Hepatocyte (in vitro differentiated cells): ENCODE results near the gene CNBP.

ENCODE experiments used
- EZH2 ChIP-seq: fragments of 200-600 bp; sonication (generic); IDR thresholded peaks from 2 replicates; pipeline ENCODE4 v1.6.1; 2016; ENCODE audit warnings: antibody characterized with exemption, mild to moderate bottlenecking, borderline replicate concordance
- TF ChIP-seq, protein P1 (sequence below): fragments of 200-600 bp; sonication (generic); IDR thresholded peaks from 2 replicates; pipeline ENCODE4 v1.5.1; 2016; ENCODE audit warnings: antibody characterized with exemption, mild to moderate bottlenecking; ENCODE audit not compliant: poor library complexity

DNA sequence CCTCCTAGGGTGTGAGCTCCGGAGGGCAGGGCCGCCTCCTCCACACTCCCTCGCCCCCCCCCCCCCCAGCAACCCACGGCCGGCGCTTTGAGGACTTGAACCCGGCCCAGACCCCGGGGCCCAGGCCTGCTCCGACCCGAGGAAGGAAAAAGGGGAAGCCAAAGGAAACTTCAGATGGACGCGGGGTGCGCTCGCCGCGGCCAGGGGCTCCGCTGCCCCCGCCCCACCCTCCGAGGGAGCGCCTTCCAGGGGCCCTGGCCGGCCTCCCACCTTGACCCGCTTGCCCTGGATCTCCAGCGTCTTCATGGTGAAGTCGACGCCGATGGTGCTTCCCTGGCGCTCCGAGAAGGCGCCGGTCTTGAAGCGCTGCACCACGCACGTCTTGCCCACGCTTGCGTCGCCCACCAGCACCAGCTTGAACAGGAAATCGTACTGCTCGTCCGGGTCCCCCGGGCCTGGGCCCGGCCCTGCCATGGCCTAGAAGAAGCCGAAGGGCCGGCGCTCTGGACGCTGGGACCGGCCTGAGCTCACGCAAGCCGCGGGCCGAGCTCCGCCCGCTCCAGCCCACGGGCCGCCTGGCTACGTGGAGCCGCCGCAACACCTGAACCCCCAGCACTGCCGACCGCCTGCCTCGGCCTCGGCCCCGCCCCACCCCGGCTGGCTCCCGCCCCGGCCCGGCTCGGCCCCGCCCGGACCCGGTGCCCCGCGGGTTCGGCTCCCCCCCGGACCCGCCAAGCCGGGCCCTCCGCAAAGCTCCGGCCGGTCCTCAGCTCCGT, 62.5 kb downstream of the CNBP start:
- TF ChIP-seq, protein P1, sequence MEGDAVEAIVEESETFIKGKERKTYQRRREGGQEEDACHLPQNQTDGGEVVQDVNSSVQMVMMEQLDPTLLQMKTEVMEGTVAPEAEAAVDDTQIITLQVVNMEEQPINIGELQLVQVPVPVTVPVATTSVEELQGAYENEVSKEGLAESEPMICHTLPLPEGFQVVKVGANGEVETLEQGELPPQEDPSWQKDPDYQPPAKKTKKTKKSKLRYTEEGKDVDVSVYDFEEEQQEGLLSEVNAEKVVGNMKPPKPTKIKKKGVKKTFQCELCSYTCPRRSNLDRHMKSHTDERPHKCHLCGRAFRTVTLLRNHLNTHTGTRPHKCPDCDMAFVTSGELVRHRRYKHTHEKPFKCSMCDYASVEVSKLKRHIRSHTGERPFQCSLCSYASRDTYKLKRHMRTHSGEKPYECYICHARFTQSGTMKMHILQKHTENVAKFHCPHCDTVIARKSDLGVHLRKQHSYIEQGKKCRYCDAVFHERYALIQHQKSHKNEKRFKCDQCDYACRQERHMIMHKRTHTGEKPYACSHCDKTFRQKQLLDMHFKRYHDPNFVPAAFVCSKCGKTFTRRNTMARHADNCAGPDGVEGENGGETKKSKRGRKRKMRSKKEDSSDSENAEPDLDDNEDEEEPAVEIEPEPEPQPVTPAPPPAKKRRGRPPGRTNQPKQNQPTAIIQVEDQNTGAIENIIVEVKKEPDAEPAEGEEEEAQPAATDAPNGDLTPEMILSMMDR, result no peak
- TF ChIP-seq EZH2, result no peak
